HUDEP-2 (cell line): Measurements from ENCODE around the gene ZIK1.

Experiments
- DNase-seq, 76 experiments: peaks; one replicate each; lab custom pipeline; 2025; ENCODE audit not compliant: unreplicated experiment in 76 of 76; lab: John Stamatoyannopoulos, UW

Gene ZIK1

DNA sequence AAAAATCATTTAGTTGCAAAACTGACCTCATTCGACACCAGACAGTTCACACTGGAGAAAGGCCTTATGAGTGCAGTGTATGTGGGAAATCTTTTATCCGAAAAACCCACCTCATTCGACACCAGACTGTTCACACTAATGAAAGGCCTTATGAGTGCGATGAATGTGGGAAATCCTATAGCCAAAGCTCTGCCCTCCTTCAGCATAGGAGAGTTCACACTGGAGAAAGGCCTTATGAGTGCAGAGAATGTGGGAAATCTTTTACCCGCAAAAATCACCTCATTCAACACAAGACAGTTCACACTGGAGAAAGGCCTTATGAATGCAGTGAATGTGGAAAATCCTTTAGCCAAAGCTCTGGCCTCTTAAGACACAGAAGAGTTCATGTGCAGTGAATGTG lies 23.0 kb downstream of the ZIK1 start:
- DNase-seq = no peak

DNA sequence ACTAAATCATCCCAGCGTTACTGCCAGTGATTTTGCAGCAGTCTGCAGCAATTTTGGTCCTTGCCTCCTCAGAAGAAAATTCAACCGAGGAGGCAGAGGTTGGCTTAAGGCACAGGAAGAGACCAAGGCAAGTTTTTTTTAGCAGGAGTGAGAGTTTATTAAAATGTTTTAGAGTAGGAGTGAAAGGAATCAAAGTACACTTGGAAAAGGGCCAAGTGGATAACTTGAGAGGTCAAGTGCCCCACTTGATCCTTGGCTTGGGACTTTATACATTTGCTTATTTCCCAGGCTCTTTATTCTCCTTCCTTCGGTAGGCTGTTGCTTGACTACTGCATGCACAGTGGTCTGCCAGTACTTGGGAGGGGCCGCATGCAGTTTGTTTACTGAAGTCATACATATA lies 27.2 kb downstream of the ZIK1 start:
- DNase-seq = no peak

DNA sequence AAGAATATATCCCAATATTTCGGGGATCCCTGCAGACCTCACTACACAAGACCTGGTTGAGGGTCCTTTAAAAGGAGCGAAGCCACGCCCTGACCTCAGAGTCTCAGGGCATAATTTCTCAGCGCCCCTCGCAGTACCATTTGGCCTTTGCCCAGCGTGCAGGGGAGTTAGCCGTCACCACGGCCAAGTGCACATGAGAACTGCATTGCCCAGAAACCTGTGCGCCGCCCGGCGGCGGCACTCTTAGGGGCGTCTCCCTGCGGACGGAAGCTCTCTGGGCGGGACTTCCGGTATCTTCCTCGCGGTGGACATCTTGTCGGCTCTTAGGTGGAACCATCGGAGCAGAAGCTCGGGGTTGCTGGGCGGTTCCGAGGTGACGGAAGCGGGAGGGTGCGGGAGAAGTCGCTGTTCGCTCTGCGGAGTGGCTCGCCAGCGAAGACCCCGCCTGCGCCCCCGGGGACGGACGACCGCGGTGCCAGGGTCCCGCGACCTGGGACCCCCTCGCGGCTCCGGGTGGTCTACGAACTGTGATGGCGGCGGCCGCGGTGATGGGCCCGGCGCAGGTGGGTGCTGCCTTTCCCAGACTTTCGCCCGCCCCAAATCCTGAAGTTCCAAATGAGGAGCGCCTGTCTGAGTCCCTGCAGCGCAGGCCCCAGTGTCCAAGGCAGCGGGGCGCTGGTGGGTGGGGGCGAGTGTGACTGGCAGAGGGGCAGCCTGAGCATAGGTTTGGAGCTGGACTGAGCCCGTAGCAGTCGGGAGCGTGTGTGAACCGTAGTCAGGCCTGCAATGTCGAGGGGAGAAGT lies 30.2 kb downstream of the ZIK1 start, which contains the start of gene ZNF134:
Gene ZNF134, plus strand, starts transcription at position 302 of the 803 bp plus-strand sequence. CDS start 5,227 bp downstream, outside the sequence.
- peak in 74 of 76 experiments; percentile 60 to 94 (median 87) for DNase-seq

DNA sequence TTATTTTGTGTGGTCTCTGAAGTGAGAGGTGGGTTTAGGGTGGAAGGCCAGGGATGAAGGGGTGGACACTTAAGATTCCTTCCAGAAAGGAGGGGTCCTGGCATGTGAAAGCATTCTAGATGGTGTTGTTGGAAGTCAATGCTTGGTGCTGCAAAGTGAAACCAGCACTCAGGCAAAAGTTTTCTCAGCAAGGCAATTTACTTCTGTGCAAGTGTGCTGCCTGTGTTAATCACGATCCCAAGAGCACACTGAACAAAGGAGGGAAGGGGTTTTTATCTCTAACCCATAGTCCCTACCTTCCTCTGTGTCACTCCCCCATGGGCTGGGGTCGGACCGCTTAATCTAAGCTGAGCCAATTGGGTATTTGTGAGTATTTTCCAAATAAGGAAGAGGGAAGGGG lies 31.4 kb downstream of the ZIK1 start:
- DNase-seq = peak in 3 of 76 experiments; percentile 3 to 7 (median 4)

DNA sequence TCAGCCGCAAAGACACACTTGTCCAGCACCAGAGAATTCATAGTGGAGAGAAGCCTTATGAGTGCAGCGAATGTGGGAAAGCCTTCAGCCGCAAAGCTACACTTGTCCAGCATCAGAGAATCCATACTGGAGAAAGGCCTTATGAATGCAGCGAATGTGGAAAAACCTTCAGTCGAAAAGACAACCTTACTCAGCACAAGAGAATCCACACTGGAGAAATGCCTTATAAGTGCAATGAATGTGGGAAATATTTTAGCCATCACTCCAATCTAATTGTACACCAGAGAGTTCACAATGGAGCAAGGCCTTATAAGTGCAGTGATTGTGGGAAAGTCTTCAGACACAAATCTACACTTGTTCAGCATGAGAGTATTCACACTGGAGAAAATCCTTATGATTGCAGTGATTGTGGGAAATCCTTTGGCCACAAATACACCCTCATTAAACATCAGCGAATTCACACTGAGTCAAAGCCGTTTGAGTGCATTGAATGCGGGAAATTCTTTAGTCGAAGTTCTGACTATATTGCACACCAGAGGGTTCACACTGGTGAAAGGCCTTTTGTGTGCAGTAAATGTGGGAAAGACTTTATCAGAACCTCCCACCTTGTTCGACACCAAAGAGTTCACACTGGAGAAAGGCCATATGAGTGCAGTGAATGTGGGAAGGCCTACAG lies 36.9 kb downstream of the ZIK1 start:
- no peak for DNase-seq

DNA sequence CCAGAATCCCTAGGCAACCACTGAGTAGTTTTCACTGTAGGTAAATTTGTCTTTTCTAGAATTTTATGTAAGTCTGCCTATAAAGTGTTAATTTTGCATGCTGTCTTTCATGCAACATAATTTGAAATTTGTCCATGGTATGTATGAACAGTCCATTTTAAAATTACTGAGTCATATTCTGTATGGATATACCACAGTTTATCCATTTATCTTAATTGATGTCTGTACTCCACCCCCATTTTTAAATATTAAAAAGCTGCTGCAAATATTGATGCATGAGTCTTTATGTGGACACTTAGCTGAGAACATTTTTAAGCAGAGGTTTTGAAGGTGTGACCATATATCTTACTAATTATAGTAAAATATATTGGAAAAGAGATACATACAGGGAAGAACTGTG lies 39.1 kb downstream of the ZIK1 start:
- DNase-seq = no peak

DNA sequence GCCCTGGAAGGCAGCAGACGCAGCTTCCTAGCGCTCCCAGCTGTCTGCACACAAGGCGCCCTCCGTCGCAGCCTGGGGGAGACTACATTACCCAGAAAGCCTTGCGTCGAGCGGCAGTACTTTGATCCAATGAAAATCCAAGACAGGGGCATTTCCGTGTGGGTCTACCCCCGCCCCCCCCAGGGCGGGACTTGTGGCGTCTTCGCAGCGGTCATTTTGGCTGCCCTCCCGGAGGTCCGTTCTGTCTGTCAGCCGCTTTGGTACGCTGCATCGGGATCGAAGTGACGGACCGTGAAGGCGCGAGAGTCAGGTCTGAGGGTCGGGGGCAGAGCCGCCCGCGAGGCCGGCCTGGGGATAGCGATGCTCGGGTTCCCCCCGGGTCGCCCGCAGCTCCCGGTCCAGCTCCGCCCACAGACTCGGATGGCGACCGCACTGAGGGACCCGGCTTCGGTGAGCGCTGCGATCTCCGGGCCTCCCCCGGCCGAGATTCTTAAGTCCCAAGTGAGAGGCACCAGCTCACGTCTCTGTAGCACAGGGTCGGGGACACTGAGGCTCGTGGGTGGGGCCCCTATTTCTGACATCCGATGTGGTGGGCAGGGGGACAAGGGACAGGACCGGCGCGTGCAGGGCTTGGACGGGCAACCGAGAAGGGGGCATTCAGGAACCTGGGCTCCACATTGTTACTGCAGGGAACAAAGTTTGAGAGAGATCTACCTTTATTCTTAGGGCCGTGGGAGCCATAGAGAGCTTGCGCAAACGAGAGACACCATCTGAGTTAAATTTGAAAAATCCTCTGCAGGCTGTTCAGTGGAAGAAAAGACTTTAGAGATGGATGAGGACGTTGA lies 49.3 kb downstream of the ZIK1 start, which contains the start of gene ZNF211:
Gene ZNF211, plus strand, starts transcription at position 182 of the 845 bp plus-strand sequence. Its CDS starts 179 bp downstream, at position 361.
- DNase-seq = peak in 74 of 76 experiments; percentile 52 to 96 (median 87)

DNA sequence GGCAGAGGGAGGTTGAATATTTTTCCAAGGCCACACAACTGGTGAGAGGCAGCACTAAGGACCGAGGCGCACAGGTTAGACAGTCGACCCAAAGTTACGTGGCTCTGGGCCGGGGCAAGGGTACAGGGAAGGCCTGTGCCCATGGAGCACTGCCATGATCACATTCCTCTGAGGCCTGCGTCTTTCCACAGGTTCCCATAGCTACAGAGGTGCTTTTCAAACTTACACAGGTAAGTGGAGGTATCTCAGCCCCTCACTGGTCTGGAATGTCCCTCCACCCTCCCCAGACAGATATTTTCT lies 49.8 kb downstream of the ZIK1 start:
- no peak for DNase-seq

DNA sequence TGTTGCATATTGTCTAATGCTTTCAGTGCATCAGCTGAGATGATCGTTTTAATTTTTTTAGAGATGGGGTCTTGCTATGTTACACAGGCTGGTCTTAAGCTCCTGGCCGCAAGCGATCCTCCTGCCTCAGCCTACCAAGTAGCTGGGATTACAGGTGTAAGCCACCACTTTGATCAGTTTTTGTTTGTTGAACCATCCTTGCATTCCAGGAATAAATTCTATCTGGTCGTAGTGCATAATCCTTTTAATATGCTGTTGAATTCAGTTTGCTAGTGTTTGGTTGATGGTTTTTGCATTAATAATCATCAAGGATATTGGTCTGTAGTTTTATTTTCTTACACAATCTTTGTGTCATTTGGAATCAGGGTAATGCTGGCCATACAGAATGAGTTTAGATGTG lies 53.4 kb downstream of the ZIK1 start:
- DNase-seq = no peak

DNA sequence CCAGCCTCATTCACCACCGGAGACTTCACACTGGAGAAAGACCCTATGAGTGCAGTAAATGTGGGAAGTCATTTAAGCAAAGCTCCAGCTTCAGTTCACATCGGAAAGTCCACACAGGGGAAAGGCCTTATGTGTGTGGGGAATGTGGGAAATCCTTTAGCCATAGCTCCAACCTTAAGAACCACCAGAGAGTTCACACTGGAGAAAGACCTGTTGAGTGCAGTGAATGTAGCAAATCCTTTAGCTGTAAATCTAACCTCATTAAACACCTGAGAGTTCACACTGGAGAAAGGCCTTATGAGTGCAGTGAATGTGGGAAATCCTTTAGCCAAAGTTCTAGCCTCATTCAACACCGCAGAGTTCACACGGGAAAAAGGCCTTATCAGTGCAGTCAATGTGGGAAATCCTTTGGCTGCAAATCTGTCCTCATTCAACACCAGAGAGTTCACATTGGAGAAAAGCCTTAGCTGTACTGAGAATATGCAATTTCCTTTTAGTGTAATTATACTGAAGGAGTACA lies 57.8 kb downstream of the ZIK1 start:
- DNase-seq = no peak

DNA sequence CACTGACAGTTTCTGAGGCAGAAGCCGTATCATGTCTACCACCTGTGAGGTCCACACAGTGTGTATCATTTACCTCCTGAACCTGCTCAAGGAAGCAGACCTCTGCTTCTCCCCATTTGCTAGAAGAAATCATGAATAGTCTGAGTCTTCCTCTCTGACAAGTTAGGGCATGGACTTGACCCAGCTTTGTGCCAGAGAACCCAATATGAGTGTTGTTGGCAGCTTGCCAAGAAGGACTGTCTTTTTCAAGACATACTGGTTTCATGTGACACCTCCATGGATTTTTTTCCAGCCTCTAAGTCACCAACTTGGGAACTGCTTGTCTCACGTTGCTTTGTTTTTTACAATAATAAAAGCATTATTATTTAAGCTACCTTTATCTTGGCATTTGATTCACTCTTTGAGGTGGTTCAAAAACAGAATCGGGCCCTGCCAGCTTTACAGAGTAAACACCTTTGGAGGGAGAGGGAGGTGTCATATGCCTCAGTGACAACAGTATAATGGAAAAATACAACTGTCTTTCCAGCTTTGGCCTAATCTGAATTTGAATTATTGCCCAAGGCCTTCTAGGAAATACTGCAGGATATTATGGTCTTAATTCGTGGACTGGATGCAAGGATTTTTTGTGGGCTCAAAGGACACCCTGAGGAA lies 58.6 kb downstream of the ZIK1 start:
- no peak for DNase-seq
